ENCODE results near the gene RTF2.
"Not testable (repeated sequence)": the region's sequence is repeated elsewhere in the genome, so short reads cannot be mapped to it uniquely, and the experiment has no call there.

Gene RTF2

DNA sequence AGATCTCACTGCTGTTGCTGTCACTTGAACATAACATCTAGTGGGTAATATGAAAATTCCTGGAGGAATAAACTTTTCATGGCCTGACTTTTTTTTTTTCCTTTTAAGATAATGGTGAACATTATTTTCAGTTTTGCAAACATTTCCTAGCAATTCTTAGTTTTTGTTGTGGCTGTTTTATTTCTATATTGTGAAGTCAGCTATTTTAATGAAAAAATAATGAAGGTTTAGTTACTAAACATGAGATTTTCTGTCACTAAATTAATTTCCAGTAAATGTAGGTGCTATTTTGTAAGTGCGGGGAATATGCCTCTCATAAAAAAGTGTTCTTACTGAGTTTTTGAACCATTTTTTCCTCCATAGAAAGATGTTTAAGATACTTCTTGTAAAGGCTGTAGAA lies 32.7 kb downstream of the RTF2 start:
- no peak overlapping the region for H3K27ac Mint-ChIP-seq
- no peaks in the 10 kb centered on the region for H3K27me3 Mint-ChIP-seq
- peaks cover 34% of the 10 kb centered on the region for H3K36me3 Mint-ChIP-seq (ENCODE audit: low read depth)
- peaks cover 4% of the 10 kb centered on the region for H3K9me3 Mint-ChIP-seq
- peaks cover 4% of the 10 kb centered on the region for H3K4me1 Mint-ChIP-seq (ENCODE audit: low read depth)
- no peak overlapping the region for H3K4me3 Mint-ChIP-seq

- H3K36me3 Mint-ChIP-seq (ENCODE audit: low read depth), result peaks cover 29% of the 10 kb centered on the region
- H3K9me3 Mint-ChIP-seq, result no peaks in the 10 kb centered on the region
- no peak overlapping the region for H3K4me3 Mint-ChIP-seq
- H3K4me1 Mint-ChIP-seq (ENCODE audit: low read depth), result peaks cover 4% of the 10 kb centered on the region
- H3K27me3 Mint-ChIP-seq, result no peaks in the 10 kb centered on the region
- no peak overlapping the region for H3K27ac Mint-ChIP-seq
Measured at GRCh38 chr20:56503916-56504315, 35.5 kb downstream of the RTF2 start.

- peaks cover 4% of the 10 kb centered on the region for H3K4me1 Mint-ChIP-seq (ENCODE audit: low read depth)
- no peak overlapping the region for H3K4me3 Mint-ChIP-seq
- H3K36me3 Mint-ChIP-seq (ENCODE audit: low read depth), result peaks cover 32% of the 10 kb centered on the region
- H3K9me3 Mint-ChIP-seq, result no peaks in the 10 kb centered on the region
- no peak overlapping the region for H3K27ac Mint-ChIP-seq
- H3K27me3 Mint-ChIP-seq, result no peaks in the 10 kb centered on the region
Measured at GRCh38 chr20:56504373-56505005, 36.1 kb downstream of the RTF2 start.

DNA sequence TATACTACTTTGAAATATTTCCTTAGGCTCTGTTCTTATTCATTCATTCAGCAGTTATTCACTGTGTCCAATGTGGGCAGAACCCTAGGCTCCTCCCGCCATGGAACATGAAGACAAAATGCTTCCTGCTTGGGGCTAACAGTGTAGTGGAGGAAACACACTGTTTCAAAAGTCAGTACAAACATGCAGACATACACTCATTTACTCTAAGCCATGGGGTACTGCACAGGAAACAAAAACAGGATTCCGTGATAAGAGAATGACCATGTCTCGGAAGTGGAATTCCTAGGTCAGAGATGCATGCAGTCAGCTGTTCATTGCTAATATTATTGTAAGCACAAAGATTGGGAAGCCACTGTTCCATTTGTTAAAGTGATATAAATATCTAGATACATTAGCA lies 37.7 kb downstream of the RTF2 start:
- Mint-ChIP-seq H3K4me1 (ENCODE audit: low read depth) (peaks cover 4% of the 10 kb centered on the region), H3K36me3 (ENCODE audit: low read depth) (peaks cover 32% of the 10 kb centered on the region), H3K27ac (no peak overlapping the region), H3K4me3 (no peak overlapping the region), H3K27me3 (no peaks in the 10 kb centered on the region), H3K9me3 (no peaks in the 10 kb centered on the region)

DNA sequence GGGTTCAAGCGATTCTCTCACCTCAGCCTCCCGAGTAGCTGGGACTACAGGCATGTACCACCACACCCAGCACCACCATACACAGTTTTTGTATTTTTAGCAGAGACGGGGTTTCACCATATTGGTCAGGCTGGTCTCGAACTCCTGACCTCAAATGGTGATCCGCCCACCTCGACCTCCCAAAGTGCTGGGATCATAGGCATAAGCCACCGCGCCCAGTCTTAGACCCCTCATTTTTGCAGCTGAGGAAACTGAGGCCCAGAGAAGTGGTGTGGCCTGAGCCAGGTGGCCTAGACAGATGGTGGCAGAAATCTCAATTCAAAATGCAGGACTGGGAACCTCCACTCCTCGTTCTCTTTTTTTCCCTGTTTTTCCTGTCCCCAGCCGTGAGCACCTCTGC lies 43.5 kb downstream of the RTF2 start:
- no peaks in the 10 kb centered on the region for H3K4me1 Mint-ChIP-seq (ENCODE audit: low read depth)
- no peak overlapping the region for H3K4me3 Mint-ChIP-seq
- H3K27ac Mint-ChIP-seq, result no peak overlapping the region
- H3K27me3 Mint-ChIP-seq, result no peaks in the 10 kb centered on the region
- peaks cover 34% of the 10 kb centered on the region for H3K36me3 Mint-ChIP-seq (ENCODE audit: low read depth)
- H3K9me3 Mint-ChIP-seq, result no peaks in the 10 kb centered on the region

- Mint-ChIP-seq H3K27me3 (no peaks in the 10 kb centered on the region), H3K36me3 (ENCODE audit: low read depth) (peaks cover 42% of the 10 kb centered on the region), H3K9me3 (no peaks in the 10 kb centered on the region), H3K4me3 (no peak overlapping the region), H3K27ac (no peak overlapping the region), H3K4me1 (ENCODE audit: low read depth) (no peaks in the 10 kb centered on the region)
Measured at GRCh38 chr20:56513161-56514150, 45.0 kb downstream of the RTF2 start.

DNA sequence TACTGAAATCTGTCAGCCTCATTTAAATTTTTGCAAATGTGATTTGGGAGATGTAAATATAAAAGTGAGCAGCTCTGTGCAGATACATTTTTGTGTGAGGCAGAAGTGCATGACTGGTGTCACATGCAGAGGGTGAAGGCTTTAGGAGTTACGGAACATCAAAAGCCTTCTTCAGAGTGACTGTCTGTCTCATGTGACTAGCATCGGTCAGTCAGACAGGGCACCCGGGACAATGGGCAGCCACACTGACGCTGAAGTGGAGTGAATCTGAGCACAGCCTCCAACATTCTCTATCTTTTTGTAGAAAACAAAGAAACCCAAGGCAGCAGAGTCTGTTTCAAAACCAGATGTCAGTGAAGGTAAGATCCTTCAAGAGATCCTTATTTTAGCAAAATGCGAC lies 48.2 kb downstream of the RTF2 start:
- no peaks in the 10 kb centered on the region for H3K27me3 Mint-ChIP-seq
- H3K4me1 Mint-ChIP-seq (ENCODE audit: low read depth), result no peaks in the 10 kb centered on the region
- H3K36me3 Mint-ChIP-seq (ENCODE audit: low read depth), result peaks cover 67% of the 10 kb centered on the region
- no peak overlapping the region for H3K27ac Mint-ChIP-seq
- peaks cover 17% of the 10 kb centered on the region for H3K9me3 Mint-ChIP-seq
- H3K4me3 Mint-ChIP-seq, result no peak overlapping the region

- Mint-ChIP-seq H3K27ac (no peak overlapping the region), H3K4me1 (ENCODE audit: low read depth) (no peaks in the 10 kb centered on the region), H3K27me3 (no peaks in the 10 kb centered on the region), H3K4me3 (no peak overlapping the region), H3K9me3 (peaks cover 17% of the 10 kb centered on the region), H3K36me3 (ENCODE audit: low read depth) (peaks cover 73% of the 10 kb centered on the region)
Measured at GRCh38 chr20:56517211-56517610, 48.8 kb downstream of the RTF2 start.

DNA sequence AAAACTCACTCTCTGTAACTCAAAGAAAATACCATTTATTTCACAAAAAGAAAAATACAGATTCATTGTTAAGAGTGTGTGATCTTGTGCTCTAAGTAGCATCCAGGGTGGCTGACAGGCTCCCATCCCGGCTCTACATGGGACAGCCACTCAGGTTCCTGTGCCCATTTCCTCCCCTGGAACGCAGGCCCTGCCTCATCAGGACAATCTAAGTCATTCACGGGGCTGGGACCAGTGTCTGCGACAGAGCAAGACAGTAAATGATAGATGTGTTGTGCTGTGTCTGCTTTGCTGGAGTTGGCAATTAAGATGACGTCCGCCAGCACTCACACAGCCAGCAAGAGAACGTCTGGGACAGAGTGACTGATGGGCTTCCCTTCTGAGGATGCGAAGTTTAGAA lies 49.2 kb downstream of the RTF2 start:
- H3K4me1 Mint-ChIP-seq (ENCODE audit: low read depth), result no peaks in the 10 kb centered on the region
- H3K27ac Mint-ChIP-seq, result no peak overlapping the region
- no peak overlapping the region for H3K4me3 Mint-ChIP-seq
- peaks cover 17% of the 10 kb centered on the region for H3K9me3 Mint-ChIP-seq
- H3K36me3 Mint-ChIP-seq (ENCODE audit: low read depth), result peaks cover 73% of the 10 kb centered on the region
- H3K27me3 Mint-ChIP-seq, result no peaks in the 10 kb centered on the region

- H3K4me3 Mint-ChIP-seq, result no peak overlapping the region
- no peak overlapping the region for H3K27ac Mint-ChIP-seq
- H3K4me1 Mint-ChIP-seq (ENCODE audit: low read depth), result peaks cover 1% of the 10 kb centered on the region
- H3K9me3 Mint-ChIP-seq, result peaks cover 17% of the 10 kb centered on the region
- no peaks in the 10 kb centered on the region for H3K27me3 Mint-ChIP-seq
- peaks cover 73% of the 10 kb centered on the region for H3K36me3 Mint-ChIP-seq (ENCODE audit: low read depth)
Measured at GRCh38 chr20:56518126-56518525, 49.7 kb downstream of the RTF2 start.

DNA sequence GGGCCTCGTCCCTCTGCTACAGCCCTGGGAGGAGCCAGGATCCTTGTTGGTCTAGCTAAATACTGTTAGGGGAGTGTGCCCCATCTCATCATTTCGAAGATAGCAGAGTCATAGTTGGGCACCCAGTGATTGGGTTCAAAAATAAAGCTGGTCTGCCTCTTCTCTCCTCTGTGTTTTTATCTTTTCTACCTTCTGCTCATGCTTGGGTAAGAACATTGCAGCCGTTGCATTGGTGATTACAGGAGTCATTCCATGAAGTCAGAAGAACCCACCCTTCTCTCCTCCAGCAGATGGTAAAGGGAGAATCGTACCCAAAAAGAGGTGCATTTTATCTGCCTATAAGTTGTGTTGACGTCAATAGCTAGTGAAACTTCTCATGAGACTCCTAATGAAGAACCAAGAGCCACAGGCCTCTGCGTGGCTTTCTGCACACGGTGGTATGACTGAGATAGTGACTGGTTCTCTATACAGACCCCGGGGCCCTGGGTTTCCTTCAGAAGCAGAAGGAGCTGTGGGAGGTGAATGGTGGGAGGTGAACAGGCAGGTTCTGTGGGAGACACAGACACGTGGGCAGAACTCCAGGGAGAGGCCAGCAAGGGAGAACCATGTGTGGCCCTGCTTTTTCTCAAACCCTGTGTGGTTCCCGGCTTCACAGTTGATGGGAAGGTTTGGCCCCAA lies 50.4 kb downstream of the RTF2 start:
- H3K9me3 Mint-ChIP-seq, result peaks cover 17% of the 10 kb centered on the region
- no peak overlapping the region for H3K27ac Mint-ChIP-seq
- no peak overlapping the region for H3K4me3 Mint-ChIP-seq
- no peaks in the 10 kb centered on the region for H3K27me3 Mint-ChIP-seq
- peaks cover 4% of the 10 kb centered on the region for H3K4me1 Mint-ChIP-seq (ENCODE audit: low read depth)
- H3K36me3 Mint-ChIP-seq (ENCODE audit: low read depth), result peaks cover 68% of the 10 kb centered on the region

- H3K27ac Mint-ChIP-seq, result no peak overlapping the region
- H3K9me3 Mint-ChIP-seq, result peaks cover 17% of the 10 kb centered on the region
- H3K4me3 Mint-ChIP-seq, result no peak overlapping the region
- H3K27me3 Mint-ChIP-seq, result no peaks in the 10 kb centered on the region
- peaks cover 67% of the 10 kb centered on the region for H3K36me3 Mint-ChIP-seq (ENCODE audit: low read depth)
- peaks cover 4% of the 10 kb centered on the region for H3K4me1 Mint-ChIP-seq (ENCODE audit: low read depth)
Measured at GRCh38 chr20:56519551-56519950, 51.1 kb downstream of the RTF2 start.

GRCh38 chr20:56520180-56520579 lies 51.8 kb downstream of the RTF2 start:
- no peak overlapping the region for H3K27ac Mint-ChIP-seq
- peaks cover 17% of the 10 kb centered on the region for H3K9me3 Mint-ChIP-seq
- no peak overlapping the region for H3K4me3 Mint-ChIP-seq
- peaks cover 67% of the 10 kb centered on the region for H3K36me3 Mint-ChIP-seq (ENCODE audit: low read depth)
- peaks cover 4% of the 10 kb centered on the region for H3K4me1 Mint-ChIP-seq (ENCODE audit: low read depth)
- H3K27me3 Mint-ChIP-seq, result no peaks in the 10 kb centered on the region

GRCh38 chr20:56520746-56521354 lies 52.4 kb downstream of the RTF2 start:
- Mint-ChIP-seq H3K36me3 (ENCODE audit: low read depth) (peaks cover 64% of the 10 kb centered on the region), H3K9me3 (peaks cover 17% of the 10 kb centered on the region)
- H3K4me1 Mint-ChIP-seq (ENCODE audit: low read depth); H3K4me3 Mint-ChIP-seq; H3K27ac Mint-ChIP-seq; H3K27me3 Mint-ChIP-seq: not testable (repeated sequence)

DNA sequence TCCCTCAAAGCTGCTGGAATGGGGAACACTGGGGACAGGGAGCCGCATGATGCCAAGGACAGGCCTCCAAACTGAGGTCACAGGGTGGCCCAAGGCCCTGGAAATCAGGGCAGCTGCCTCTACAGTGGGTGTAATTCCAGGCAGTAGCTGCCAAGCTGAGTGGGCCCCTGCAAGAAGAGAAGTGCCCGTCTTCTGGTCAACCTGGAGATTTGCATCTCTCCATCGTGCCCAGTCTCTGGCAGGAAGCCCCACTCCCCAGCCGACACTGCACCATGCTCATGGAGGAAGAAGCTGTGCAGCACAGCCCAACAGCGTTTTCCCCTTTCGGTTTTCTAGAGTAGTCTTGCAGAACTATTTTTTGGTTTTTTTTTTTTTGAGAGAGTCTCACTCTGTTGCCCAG lies 53.9 kb downstream of the RTF2 start:
- Mint-ChIP-seq H3K4me3 (no peak overlapping the region), H3K36me3 (ENCODE audit: low read depth) (peaks cover 49% of the 10 kb centered on the region), H3K9me3 (peaks cover 17% of the 10 kb centered on the region), H3K4me1 (ENCODE audit: low read depth) (peaks cover 4% of the 10 kb centered on the region), H3K27me3 (no peaks in the 10 kb centered on the region), H3K27ac (no peak overlapping the region)

Data from stimulated activated naive CD8-positive, alpha-beta T cell treated with anti-CD3 and anti-CD28 coated beads, Interleukin-15, Interleukin-2, amounts not matched to agents 100 ng/mL and 50 ng/mL, for 24 hours (primary cell).